ENCODE measurements around the gene RAI14.

- no peak for TF ChIP-seq CTCF (IDR thresholded peaks at IDR 0.05; ENCODE audit: low read depth, low read length, poor library complexity, severe bottlenecking)
- TF ChIP-seq EZH2phosphoT487 (IDR thresholded peaks at IDR 0.05; ENCODE audit: borderline replicate concordance, low read length) = no peak
Measured at GRCh38 chr5:34724741-34725140, 68.6 kb downstream of the RAI14 start.
